ENCODE results near the gene SLCO1C1.

DNA sequence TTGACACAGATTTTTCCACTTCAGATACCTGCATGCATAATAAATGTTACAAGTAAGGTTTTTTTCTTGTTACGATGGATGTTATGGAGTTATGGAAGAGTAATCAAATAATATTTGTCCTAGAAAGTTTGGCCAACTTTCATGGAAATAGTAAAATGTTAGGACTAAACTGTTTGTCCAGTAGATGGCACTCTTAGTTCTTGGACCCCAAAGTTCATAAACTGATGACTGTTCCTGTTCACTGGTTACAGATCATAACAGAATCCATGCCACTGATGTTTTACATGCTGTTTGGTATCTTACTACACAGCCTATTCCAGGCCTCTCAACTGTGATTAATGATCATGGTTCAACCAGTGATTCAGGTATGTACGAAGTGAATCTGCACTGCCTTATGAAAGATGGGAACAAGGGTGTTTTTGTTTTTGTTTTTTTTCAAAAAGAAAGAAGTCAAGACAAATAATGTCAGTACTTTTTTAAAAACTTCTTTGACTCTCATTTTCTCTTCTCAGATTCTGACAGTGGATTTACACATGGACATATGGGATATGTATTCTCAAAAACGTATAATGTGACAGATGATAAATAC, 48.8 kb upstream of the SLCO1C1 start:
- TF ChIP-seq ELF1 (IDR thresholded peaks at IDR 0.05) (no peak), RFX5 (IDR thresholded peaks at IDR 0.05; ENCODE audit: low read length) (no peak), TAF1 (IDR thresholded peaks at IDR 0.05; ENCODE audit: borderline replicate concordance, low read depth, low read length) (no peak), JUND (IDR thresholded peaks at IDR 0.05) (no peak), CHD2 (IDR thresholded peaks at IDR 0.05; ENCODE audit: low read length, partially characterized antibody) (no peak), RCOR1 (IDR thresholded peaks at IDR 0.05; ENCODE audit: low read length) (no peak), YY1 (IDR thresholded peaks at IDR 0.05; ENCODE audit: low read depth) (no peak)
- TF ChIP-seq, protein P1, sequence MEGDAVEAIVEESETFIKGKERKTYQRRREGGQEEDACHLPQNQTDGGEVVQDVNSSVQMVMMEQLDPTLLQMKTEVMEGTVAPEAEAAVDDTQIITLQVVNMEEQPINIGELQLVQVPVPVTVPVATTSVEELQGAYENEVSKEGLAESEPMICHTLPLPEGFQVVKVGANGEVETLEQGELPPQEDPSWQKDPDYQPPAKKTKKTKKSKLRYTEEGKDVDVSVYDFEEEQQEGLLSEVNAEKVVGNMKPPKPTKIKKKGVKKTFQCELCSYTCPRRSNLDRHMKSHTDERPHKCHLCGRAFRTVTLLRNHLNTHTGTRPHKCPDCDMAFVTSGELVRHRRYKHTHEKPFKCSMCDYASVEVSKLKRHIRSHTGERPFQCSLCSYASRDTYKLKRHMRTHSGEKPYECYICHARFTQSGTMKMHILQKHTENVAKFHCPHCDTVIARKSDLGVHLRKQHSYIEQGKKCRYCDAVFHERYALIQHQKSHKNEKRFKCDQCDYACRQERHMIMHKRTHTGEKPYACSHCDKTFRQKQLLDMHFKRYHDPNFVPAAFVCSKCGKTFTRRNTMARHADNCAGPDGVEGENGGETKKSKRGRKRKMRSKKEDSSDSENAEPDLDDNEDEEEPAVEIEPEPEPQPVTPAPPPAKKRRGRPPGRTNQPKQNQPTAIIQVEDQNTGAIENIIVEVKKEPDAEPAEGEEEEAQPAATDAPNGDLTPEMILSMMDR (IDR thresholded peaks at IDR 0.05) = peak; percentile 75
- TF ChIP-seq, protein P2, sequence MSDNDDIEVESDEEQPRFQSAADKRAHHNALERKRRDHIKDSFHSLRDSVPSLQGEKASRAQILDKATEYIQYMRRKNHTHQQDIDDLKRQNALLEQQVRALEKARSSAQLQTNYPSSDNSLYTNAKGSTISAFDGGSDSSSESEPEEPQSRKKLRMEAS (IDR thresholded peaks at IDR 0.05; ENCODE audit: low read depth) = no peak
- TF ChIP-seq, protein P3, sequence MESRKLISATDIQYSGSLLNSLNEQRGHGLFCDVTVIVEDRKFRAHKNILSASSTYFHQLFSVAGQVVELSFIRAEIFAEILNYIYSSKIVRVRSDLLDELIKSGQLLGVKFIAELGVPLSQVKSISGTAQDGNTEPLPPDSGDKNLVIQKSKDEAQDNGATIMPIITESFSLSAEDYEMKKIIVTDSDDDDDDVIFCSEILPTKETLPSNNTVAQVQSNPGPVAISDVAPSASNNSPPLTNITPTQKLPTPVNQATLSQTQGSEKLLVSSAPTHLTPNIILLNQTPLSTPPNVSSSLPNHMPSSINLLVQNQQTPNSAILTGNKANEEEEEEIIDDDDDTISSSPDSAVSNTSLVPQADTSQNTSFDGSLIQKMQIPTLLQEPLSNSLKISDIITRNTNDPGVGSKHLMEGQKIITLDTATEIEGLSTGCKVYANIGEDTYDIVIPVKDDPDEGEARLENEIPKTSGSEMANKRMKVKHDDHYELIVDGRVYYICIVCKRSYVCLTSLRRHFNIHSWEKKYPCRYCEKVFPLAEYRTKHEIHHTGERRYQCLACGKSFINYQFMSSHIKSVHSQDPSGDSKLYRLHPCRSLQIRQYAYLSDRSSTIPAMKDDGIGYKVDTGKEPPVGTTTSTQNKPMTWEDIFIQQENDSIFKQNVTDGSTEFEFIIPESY (IDR thresholded peaks at IDR 0.05; ENCODE audit: borderline replicate concordance, low read depth) = no peak
- TF ChIP-seq, protein P4, sequence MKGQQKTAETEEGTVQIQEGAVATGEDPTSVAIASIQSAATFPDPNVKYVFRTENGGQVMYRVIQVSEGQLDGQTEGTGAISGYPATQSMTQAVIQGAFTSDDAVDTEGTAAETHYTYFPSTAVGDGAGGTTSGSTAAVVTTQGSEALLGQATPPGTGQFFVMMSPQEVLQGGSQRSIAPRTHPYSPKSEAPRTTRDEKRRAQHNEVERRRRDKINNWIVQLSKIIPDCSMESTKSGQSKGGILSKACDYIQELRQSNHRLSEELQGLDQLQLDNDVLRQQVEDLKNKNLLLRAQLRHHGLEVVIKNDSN (IDR thresholded peaks at IDR 0.05; ENCODE audit: borderline replicate concordance, low read depth) = no peak
